Left colon (tissue), 2 donors: ENCODE data around the gene GALNT17. TPM values are rescaled to one million over a fixed set of nuclear protein-coding genes. Genes with fewer than 3 reads are reported as not detected.
"Not testable (repeated sequence)": the region's sequence is repeated elsewhere in the genome, so short reads cannot be mapped to it uniquely, and the experiment has no call there.

Experiments
- ATAC-seq: fragments of 200-7000 bp; cut with Tn5 transposase; one replicate; pipeline ENCODE4 v1.9.1; 2020; ENCODE audit warnings: mild to moderate bottlenecking, moderate library complexity
- DNase-seq, 2 donors: peaks; one replicate each; pipeline ENCODE4 v3.0.0-alpha.2; 2020
- intact Hi-C, 2 donors: fragments of 100-400 bp; cut with DNase I in 1 of 2; cut with micrococcal nuclease in 1 of 2; formaldehyde crosslinking; loops; one replicate each; pipeline versions ENCODE4 v1.11.2 to v1.14.0; 2022; cut with DNase I, micrococcal nuclease
- total RNA-seq, 2 donors: library from RNA; stranded (reverse); fragmentation: NEBNext Ultra II Directional; extraction: Animal tissue kit (Norgen Biotek cat#: 25700); gene quantifications; one replicate each; pipeline ENCODE4 v1.2.1, GENCODE V29; 2021
- donor health status: DM: no; HTN: no; CAD: no.
- donor health status: DM: yes; HTN: yes; CAD: no.

The GALNT17 gene
- total RNA-seq, 2 donors from 2014 or later = 0.37 to 2.8 TPM

GRCh38 chr7:71262834-71263233 lies 130.9 kb downstream of the GALNT17 start:
- DNase-seq, ATAC-seq, intact Hi-C loops: not testable (repeated sequence)

- ATAC-seq (no peak), DNase-seq (no peak)
- intact Hi-C loops = no loop called here
Measured at GRCh38 chr7:71264005-71264404, 132.1 kb downstream of the GALNT17 start.

- ATAC-seq = no peak
- intact Hi-C loops = no loop called here
- no peak for DNase-seq
Measured at GRCh38 chr7:71266912-71267311, 135.0 kb downstream of the GALNT17 start.

DNA sequence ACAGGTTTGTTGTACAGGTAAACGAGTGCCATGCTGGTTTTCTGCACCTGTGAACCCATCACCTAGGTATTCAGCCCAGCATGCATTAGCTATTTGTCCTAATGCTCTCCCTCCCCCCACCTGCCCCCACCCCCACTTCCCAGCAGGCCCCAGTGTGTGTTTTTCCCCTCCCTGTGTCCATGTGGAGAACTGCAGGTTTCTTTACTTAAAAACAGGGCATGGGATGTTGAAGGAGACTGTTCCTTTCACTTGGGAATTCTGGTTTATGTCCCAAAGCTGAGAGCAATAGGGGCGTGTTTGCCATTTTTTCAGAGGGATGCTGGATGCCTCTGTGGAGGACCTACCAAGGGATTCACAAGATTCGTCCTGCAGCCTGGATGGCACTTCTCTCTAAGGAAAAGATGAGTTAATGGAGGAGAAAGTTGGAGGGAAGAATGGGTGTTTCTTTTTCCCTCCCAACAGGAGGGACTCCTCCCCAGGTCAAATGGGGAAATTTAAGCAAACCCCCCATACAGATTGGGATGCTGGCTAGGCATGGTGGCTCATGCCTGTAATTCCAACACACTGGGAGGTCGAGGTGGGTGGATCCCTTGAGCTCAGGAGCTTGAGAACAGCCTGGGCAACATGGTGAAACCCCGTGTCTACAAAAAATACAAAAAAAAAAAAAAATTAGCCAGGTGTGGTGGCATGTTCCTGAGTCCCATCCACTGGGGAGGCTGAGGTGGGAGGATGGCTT lies 136.0 kb downstream of the GALNT17 start:
- DNase-seq = no peak
- intact Hi-C loops = no loop called here
- ATAC-seq = no peak

DNA sequence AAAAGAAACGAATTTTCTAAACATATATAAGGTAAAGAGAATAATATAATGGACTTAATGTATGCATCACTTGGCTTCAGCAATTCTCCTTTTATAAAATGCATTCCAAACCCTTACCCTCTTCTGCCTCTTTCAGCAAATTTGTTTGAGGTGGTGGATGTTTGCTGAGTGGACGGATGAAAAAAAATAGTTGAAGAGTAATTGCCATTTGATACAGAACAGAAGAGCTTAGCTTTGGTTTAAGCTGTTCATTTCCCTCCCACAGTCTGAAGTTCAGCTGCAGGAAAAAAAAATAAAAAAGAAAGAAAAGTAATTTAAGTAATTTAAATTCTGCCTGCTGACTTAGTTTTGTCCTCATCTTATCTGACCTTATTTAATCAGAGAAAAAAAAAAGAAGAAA lies 138.6 kb downstream of the GALNT17 start:
- DNase-seq (no peak), ATAC-seq (no peak)
- intact Hi-C loops = no loop called here

GRCh38 chr7:71271203-71271602 lies 139.3 kb downstream of the GALNT17 start:
- no peak for DNase-seq
- no peak for ATAC-seq
- intact Hi-C loops = no loop called here

DNA sequence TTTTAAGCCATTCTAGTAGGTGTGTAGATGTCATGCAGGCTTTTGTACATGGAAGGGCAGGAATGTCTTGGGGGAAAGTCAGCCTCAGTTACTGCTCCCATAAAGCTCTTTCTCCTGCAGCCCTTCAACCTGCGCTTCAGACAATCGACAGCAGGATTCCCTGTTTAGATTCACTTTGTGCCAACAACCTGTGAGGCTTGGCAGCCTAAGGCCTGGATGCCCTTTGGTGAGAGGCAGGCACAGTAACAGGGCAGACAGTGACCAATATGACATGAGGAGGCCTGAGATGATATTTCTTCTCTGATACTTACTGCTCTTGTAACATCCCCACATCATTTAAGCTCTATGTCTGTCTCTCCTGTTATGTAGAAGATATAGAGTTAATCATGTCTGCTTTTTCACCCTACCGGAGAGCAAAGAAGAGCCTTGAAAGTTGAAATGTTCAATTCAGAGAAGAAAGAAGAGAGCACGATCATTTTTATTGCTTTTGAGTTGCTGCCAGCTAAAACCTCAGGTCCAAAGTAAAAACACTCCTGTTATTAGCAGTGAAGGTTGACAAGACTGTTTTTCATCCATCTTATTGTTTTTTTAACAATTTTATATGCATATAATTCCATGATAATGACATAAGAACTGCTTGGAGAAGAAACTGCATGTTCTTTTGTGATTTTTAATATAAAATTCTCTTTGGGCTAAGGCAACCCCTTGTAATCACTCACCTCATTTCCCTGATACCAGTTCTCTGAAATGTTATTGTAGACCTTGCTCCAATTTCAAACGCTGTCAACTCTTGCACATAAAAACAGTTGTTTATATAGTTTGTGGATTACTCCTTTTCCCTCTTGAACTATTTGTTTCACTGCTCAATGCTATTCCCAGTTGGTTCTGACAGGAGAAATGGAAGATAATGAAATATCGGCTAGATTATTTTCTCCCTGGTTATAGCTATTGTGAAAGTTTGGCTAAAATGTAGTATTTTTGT lies 140.9 kb downstream of the GALNT17 start:
- no peak for ATAC-seq
- no peak for DNase-seq
- intact Hi-C loops = no loop called here

GRCh38 chr7:71278257-71278656 lies 146.3 kb downstream of the GALNT17 start:
- intact Hi-C loops = no loop called here
- no peak for DNase-seq
- no peak for ATAC-seq

GRCh38 chr7:71281261-71281660 lies 149.3 kb downstream of the GALNT17 start:
- intact Hi-C loops = no loop called here
- DNase-seq (no peak), ATAC-seq (no peak)

DNA sequence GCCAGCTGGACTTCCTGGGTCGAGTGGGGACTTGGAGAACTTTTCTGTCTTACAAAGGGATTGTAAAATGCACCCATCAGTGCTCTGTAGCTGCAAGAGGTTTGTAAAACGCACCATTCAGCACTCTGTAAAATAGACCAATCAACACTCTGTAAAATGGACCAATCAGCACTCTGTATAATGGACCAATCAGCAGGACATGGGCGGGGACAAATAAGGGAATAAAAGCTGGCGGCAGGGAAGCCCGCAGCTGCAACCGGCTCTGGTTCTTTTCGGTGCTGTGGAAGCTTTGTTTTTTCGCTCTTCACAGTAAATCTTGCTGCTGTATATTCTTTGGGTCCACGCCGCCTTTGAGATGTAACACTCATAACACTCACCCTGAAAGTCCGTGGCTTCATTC lies 151.9 kb downstream of the GALNT17 start:
- intact Hi-C loops = no loop called here
- no peak for ATAC-seq

DNA sequence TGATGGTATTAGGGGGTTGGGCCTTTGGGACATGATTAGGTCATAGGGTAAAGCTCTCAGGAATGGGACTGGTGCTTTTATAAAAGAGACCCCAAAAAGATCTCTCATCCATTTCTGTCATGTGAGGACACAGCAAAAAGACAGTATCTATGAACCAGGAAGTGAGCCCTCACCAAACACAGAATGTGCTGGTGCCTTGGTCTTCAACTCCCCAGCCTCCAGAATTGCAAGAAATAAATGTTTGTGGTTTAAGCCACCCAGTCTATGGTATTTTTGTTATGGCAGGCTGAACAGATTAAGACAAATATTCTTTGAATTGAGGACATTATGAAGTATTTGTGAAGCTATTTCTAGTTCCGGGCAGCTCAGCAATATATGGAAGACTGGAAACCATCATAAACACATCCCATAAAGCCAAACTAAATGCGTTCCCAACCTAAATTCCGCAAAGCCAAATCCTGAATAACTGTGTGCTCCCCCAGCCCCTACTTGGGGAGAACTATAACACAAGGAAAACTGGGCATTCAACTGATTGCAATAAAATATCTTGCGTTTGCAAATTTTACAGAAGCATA lies 153.7 kb downstream of the GALNT17 start:
- intact Hi-C loops = no loop called here
- ATAC-seq (no peak), DNase-seq (no peak)

More for the DNA sequence above, 151.9 kb downstream of the GALNT17 start:
- no peak for DNase-seq

DNA sequence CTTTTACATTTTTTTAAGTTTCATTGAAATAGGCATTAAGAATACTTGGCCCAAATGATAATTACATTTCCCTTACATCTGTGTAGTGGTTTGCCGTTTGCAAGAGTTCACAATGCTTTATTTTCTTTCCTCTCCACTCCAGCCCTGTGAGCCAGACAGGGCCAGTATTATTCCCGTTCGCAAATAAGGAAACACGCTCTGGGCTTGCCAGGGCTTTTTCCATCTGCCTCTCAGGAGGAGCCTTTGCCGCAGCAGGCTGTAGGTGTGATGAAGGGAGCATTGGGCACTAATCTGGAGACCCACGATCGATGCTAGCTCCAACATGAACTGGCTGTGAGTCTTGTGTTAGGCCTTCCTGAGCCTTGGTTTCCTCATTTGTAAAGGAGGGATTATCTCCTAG lies 154.4 kb downstream of the GALNT17 start:
- intact Hi-C loops = no loop called here
- peak in 1 of 2 donors; percentile 29 for DNase-seq
- ATAC-seq = no peak

- DNase-seq = no peak
- intact Hi-C loops = no loop called here
- no peak for ATAC-seq
Measured at GRCh38 chr7:71286924-71287323, 155.0 kb downstream of the GALNT17 start.

DNA sequence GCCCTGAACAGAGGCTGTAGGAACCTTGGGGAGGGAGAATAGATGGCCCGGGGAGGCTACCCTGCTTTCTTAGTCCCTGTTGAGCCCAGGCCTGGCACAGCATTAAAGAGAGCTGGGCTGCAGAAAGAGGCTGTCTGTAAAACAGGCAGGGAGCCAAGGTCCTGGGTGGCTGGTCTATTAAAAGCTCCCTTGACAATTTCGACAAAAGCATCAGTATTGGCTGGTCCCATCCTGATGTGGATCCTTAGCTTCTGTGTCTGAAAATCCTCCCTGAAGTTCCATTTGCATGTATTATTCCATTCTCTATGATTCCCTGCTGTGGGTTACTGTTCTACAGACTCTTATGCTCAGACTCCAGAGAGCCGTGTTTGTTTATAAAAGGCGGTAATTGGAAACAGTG lies 158.5 kb downstream of the GALNT17 start:
- no peak for DNase-seq
- intact Hi-C loops = no loop called here
- ATAC-seq = no peak

- ATAC-seq (no peak), DNase-seq (no peak)
- intact Hi-C loops = no loop called here
Measured at GRCh38 chr7:71298378-71298777, 166.4 kb downstream of the GALNT17 start.

- no peak for DNase-seq
- intact Hi-C loops = no loop called here
- ATAC-seq = no peak
Measured at GRCh38 chr7:71300086-71300485, 168.1 kb downstream of the GALNT17 start.

DNA sequence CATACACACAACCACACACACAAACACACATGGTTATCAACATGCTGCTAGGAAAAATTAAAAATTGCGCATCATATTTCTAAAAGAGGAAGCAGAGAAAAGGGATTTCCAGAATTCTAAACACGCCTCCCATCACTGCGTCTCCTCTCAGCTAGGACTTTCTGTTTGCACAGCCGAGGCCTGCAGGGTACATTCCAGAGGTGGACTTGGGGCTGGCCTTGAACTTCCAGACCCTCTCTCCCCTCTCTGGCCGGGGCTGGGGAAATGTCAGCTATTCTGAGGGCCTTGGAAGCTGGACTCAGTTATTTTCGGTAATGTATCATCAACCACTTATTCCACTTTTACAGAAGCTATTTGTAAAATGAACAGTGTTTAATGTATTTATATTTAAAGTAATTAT lies 168.7 kb downstream of the GALNT17 start:
- no peak for DNase-seq
- no peak for ATAC-seq
- intact Hi-C loops = no loop called here

DNA sequence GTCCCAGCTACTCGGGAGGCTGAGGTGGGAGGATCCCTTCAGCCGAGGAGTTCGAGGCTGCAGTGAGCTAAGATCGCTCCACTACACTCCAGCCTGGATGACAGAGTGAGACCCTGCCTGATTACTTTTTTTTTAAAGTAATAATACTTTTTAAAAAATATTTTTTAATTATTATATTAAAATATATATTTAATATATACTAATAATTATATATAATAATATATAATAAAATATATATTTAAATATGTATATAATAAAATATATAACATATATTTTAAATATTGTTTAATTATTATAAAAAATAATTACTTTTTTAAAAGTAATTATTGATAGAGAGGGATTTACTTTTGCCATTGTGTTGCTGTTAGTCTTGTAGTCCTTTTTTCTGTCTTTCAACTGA lies 169.2 kb downstream of the GALNT17 start:
- ATAC-seq (no peak), DNase-seq (no peak)
- intact Hi-C loops = no loop called here

- ATAC-seq (no peak), DNase-seq (no peak)
- intact Hi-C loops = no loop called here
Measured at GRCh38 chr7:71303566-71303965, 171.6 kb downstream of the GALNT17 start.

- DNase-seq (no peak), ATAC-seq (no peak)
- intact Hi-C loops = no loop called here
Measured at GRCh38 chr7:71308096-71308495, 176.2 kb downstream of the GALNT17 start.
